ENCODE measurements around the gene LINGO3.
"Not testable (repeated sequence)": the region's sequence is repeated elsewhere in the genome, so short reads cannot be mapped to it uniquely, and the experiment has no call there.

LINGO3 gene

DNA sequence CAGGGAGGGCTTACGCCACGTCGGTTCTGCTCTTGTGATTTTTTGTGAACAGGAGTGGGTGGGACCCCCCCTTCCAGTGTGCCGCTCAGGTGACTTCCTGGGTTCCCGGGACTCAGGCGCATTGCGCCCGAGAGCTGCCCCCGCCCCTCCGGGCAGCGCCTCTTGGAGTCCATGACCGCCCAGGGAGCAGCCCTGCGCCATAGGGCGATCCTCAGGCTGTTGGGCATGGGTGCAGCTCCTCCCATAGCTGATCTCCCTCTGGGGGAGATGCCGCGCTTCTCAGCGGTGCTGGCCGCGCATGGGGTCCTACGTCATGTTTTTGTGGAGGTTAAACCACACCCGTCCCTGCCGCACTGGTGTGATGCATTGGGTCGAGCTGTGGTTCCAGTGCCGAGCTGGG lies 44.2 kb upstream of the LINGO3 start:
- H3K36me3 ChIP-seq (ENCODE audit: insufficient read depth, insufficient read length, low read length) = peaks cover 69% of the 10 kb centered on the region
- H3K9me3 ChIP-seq (ENCODE audit: insufficient read depth, low read length) = no peaks in the 10 kb centered on the region
- H3K4me3 ChIP-seq (ENCODE audit: insufficient read length, low read depth) = no peak overlapping the region
- H3K4me1 ChIP-seq (ENCODE audit: insufficient read depth, insufficient read length) = peaks cover 4% of the 10 kb centered on the region
- H3K9ac ChIP-seq (ENCODE audit: insufficient read length, low read depth) = no peak overlapping the region
- H3K27me3 ChIP-seq (ENCODE audit: insufficient read depth, insufficient read length) = no peaks in the 10 kb centered on the region
- no peak for TF ChIP-seq ZNF274 (IDR thresholded peaks at IDR 0.05; ENCODE audit: low read depth, low read length)
- TF ChIP-seq SUZ12 (IDR thresholded peaks at IDR 0.05; ENCODE audit: extremely low read depth, insufficient read depth, insufficient read length) = no peak
- no peak for TF ChIP-seq YY1 (IDR thresholded peaks at IDR 0.05; ENCODE audit: insufficient read depth, insufficient read length)
- DNase-seq (ENCODE audit: low read depth, low spot score) = no peak

DNA sequence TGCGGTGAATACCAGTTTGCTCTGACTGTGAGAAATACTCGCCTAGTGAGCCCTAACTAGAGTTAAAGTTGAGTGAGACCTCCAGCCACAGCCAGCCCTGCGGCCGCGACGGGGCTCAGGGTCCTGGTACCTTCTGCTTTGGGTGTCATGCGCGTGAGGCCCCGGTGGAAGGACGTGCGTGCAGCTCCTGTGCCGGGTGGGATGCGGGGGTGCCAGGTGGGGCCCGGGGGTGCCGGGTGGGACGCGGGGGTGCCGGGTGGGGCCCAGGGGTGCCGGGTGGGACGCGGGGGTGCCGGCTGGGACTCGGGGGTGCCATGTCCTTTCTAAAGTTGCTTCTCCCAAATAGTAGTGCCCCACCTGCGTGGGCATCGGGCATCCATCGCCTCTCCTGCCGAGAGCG lies 43.6 kb upstream of the LINGO3 start:
- Histone ChIP-seq H3K36me3 (ENCODE audit: insufficient read depth, insufficient read length, low read length) (peaks cover 73% of the 10 kb centered on the region), H3K9ac (ENCODE audit: insufficient read length, low read depth) (no peak overlapping the region)
- TF ChIP-seq ZNF274 (IDR thresholded peaks at IDR 0.05; ENCODE audit: low read depth, low read length) = no peak

GRCh38 chr19:2350656-2351055 lies 42.7 kb upstream of the LINGO3 start:
- peaks cover 73% of the 10 kb centered on the region for H3K36me3 ChIP-seq (ENCODE audit: insufficient read depth, insufficient read length, low read length)
- H3K9me3 ChIP-seq (ENCODE audit: insufficient read depth, low read length) = no peaks in the 10 kb centered on the region
- TF ChIP-seq YY1 (IDR thresholded peaks at IDR 0.05; ENCODE audit: insufficient read depth, insufficient read length) = no peak
- TF ChIP-seq ZNF274 (IDR thresholded peaks at IDR 0.05; ENCODE audit: low read depth, low read length) = no peak
- TF ChIP-seq SUZ12 (IDR thresholded peaks at IDR 0.05; ENCODE audit: extremely low read depth, insufficient read depth, insufficient read length) = no peak
- H3K27me3 ChIP-seq (ENCODE audit: insufficient read depth, insufficient read length) = no peaks in the 10 kb centered on the region
- H3K4me1 ChIP-seq (ENCODE audit: insufficient read depth, insufficient read length) = no peaks in the 10 kb centered on the region
- H3K9ac ChIP-seq (ENCODE audit: insufficient read length, low read depth) = no peak overlapping the region
- no peak for DNase-seq (ENCODE audit: low read depth, low spot score)
- no peak overlapping the region for H3K4me3 ChIP-seq (ENCODE audit: insufficient read length, low read depth)

More for the DNA sequence above, 43.6 kb upstream of the LINGO3 start:
- Histone ChIP-seq H3K4me3 (ENCODE audit: insufficient read length, low read depth) (no peak overlapping the region), H3K27me3 (ENCODE audit: insufficient read depth, insufficient read length) (no peaks in the 10 kb centered on the region), H3K9me3 (ENCODE audit: insufficient read depth, low read length) (no peaks in the 10 kb centered on the region), H3K4me1 (ENCODE audit: insufficient read depth, insufficient read length) (peaks cover 4% of the 10 kb centered on the region)
- no peak for DNase-seq (ENCODE audit: low read depth, low spot score)

DNA sequence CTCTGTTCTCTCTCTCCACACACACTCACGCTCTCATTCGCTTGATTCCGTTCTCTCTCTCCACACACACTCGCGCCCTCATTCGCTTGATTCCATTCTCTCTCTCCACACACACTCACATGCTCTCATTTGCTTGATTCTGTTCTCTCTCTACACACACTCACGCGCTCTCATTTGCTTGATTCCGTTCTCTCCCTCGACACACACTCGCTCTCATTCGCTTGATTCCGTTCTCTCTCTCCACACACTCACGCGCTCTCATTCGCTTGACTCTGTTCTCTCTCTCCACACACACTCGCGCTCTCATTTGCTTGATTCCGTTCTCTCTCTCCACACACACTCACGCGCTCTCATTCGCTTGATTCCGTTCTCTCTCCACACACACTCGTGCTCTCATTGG lies 41.9 kb upstream of the LINGO3 start:
- not testable (repeated sequence) for H3K9me3 ChIP-seq (ENCODE audit: insufficient read depth, low read length); H3K4me3 ChIP-seq (ENCODE audit: insufficient read length, low read depth); H3K9ac ChIP-seq (ENCODE audit: insufficient read length, low read depth); H3K27me3 ChIP-seq (ENCODE audit: insufficient read depth, insufficient read length); DNase-seq (ENCODE audit: low read depth, low spot score); H3K4me1 ChIP-seq (ENCODE audit: insufficient read depth, insufficient read length)
- H3K36me3 ChIP-seq (ENCODE audit: insufficient read depth, insufficient read length, low read length) = peaks cover 71% of the 10 kb centered on the region

- TF ChIP-seq YY1 (IDR thresholded peaks at IDR 0.05; ENCODE audit: insufficient read depth, insufficient read length) = no peak
- no peak for TF ChIP-seq ZNF274 (IDR thresholded peaks at IDR 0.05; ENCODE audit: low read depth, low read length)
- TF ChIP-seq SUZ12 (IDR thresholded peaks at IDR 0.05; ENCODE audit: extremely low read depth, insufficient read depth, insufficient read length) = no peak
- Histone ChIP-seq H3K9me3 (ENCODE audit: insufficient read depth, low read length) (no peaks in the 10 kb centered on the region), H3K36me3 (ENCODE audit: insufficient read depth, insufficient read length, low read length) (peaks cover 68% of the 10 kb centered on the region), H3K9ac (ENCODE audit: insufficient read length, low read depth) (no peak overlapping the region), H3K4me3 (ENCODE audit: insufficient read length, low read depth) (no peak overlapping the region), H3K27me3 (ENCODE audit: insufficient read depth, insufficient read length) (no peaks in the 10 kb centered on the region), H3K4me1 (ENCODE audit: insufficient read depth, insufficient read length) (peaks cover 2% of the 10 kb centered on the region)
- no peak for DNase-seq (ENCODE audit: low read depth, low spot score)
Observed at GRCh38 chr19:2345794-2346663, 38.1 kb upstream of the LINGO3 start.

- Histone ChIP-seq H3K4me3 (ENCODE audit: insufficient read length, low read depth) (no peak overlapping the region), H3K36me3 (ENCODE audit: insufficient read depth, insufficient read length, low read length) (peaks cover 68% of the 10 kb centered on the region), H3K4me1 (ENCODE audit: insufficient read depth, insufficient read length) (peaks cover 2% of the 10 kb centered on the region), H3K9ac (ENCODE audit: insufficient read length, low read depth) (no peak overlapping the region), H3K9me3 (ENCODE audit: insufficient read depth, low read length) (no peaks in the 10 kb centered on the region), H3K27me3 (ENCODE audit: insufficient read depth, insufficient read length) (no peaks in the 10 kb centered on the region)
- TF ChIP-seq YY1 (IDR thresholded peaks at IDR 0.05; ENCODE audit: insufficient read depth, insufficient read length) (no peak), ZNF274 (IDR thresholded peaks at IDR 0.05; ENCODE audit: low read depth, low read length) (no peak), SUZ12 (IDR thresholded peaks at IDR 0.05; ENCODE audit: extremely low read depth, insufficient read depth, insufficient read length) (no peak)
- no peak for DNase-seq (ENCODE audit: low read depth, low spot score)
Observed at GRCh38 chr19:2345076-2345475, 37.1 kb upstream of the LINGO3 start.

GRCh38 chr19:2344381-2344870 lies 36.5 kb upstream of the LINGO3 start:
- H3K9ac ChIP-seq (ENCODE audit: insufficient read length, low read depth) = no peak overlapping the region
- no peak for DNase-seq (ENCODE audit: low read depth, low spot score)
- H3K36me3 ChIP-seq (ENCODE audit: insufficient read depth, insufficient read length, low read length) = peaks cover 68% of the 10 kb centered on the region

More at GRCh38 chr19:2344381-2344870, 36.5 kb upstream of the LINGO3 start:
- Histone ChIP-seq H3K4me1 (ENCODE audit: insufficient read depth, insufficient read length) (peaks cover 4% of the 10 kb centered on the region), H3K4me3 (ENCODE audit: insufficient read length, low read depth) (no peak overlapping the region), H3K27me3 (ENCODE audit: insufficient read depth, insufficient read length) (no peaks in the 10 kb centered on the region), H3K9me3 (ENCODE audit: insufficient read depth, low read length) (no peaks in the 10 kb centered on the region)
- TF ChIP-seq YY1 (IDR thresholded peaks at IDR 0.05; ENCODE audit: insufficient read depth, insufficient read length) = no peak
- TF ChIP-seq ZNF274 (IDR thresholded peaks at IDR 0.05; ENCODE audit: low read depth, low read length) = no peak
- no peak for TF ChIP-seq SUZ12 (IDR thresholded peaks at IDR 0.05; ENCODE audit: extremely low read depth, insufficient read depth, insufficient read length)

Data from NT2/D1 (cell line).